ENCODE measurements around the gene MTO1. TPM values are rescaled to one million over a fixed set of nuclear protein-coding genes. Genes with fewer than 3 reads are reported as not detected.
A peak's percentile ranks its signal among the peaks of the same experiment; 100 is the strongest.

MTO1 gene
- total and polyA plus RNA-seq, 2 donors from 2014 or later = 14.9 to 32.8 TPM

DNA sequence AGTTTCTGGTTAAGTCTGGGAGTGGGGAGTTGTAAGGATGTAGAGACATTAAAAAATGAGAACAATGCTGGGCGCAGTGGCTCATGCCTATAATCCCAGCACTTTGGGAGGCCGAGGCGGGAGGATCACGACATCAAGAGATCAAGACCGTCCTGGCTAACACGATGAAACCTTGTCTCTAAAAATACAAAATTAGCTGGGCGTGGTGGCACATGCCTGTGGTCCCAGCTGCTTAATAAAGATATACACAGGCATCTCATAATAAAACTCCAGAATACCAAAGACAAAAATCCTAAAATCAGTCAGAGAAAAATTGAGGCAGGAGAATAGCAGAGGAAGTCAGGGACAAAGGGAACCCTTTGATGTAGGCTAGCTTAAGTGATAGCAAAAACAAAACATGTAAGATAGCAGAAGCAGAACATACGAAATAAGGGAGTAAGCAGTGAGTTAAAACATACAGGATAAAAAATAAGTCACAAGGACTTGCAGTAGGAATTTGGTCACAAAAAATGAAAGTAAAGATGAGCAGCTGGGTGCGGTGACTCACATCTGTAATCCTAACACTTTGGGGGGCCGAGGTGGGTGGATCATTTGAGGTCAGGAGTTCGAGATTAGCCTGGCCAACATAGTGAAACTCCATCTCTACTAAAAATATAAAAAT is 43.3 kb upstream of the MTO1 start:
- Histone ChIP-seq H3K9ac (ENCODE audit: low read length in 3 of 3) (no peak overlapping the region), H3K4me3 (ENCODE audit: low read length in 3 of 3) (no peak overlapping the region), H3K36me3 (ENCODE audit: control insufficient read depth in 2 of 3, insufficient read depth in 3 of 3, low read length in 3 of 3) (no peaks in the 10 kb centered on the region), H3K27me3 (ENCODE audit: control insufficient read depth, insufficient read depth, low read length) (no peaks in the 10 kb centered on the region), H3K9me3 (ENCODE audit: control insufficient read depth in 2 of 3, insufficient read depth in 1 of 3, low read length in 3 of 3) (no peaks in the 10 kb centered on the region), H3K27ac (ENCODE audit: low read depth in 2 of 2, low read length in 2 of 2) (no peak overlapping the region), H3K4me1 (ENCODE audit: control insufficient read depth in 2 of 3, insufficient read depth in 2 of 3, low read depth in 1 of 3, low read length in 3 of 3) (no peaks in the 10 kb centered on the region)
- FAIRE-seq = no peak
- TF ChIP-seq CTCF (IDR thresholded peaks at IDR 0.05; ENCODE audit: borderline replicate concordance, extremely low read depth, insufficient read depth) = no peak
- intact Hi-C loops (cut with DNase I) = no loop called here
- DNase-seq = no peak

DNA sequence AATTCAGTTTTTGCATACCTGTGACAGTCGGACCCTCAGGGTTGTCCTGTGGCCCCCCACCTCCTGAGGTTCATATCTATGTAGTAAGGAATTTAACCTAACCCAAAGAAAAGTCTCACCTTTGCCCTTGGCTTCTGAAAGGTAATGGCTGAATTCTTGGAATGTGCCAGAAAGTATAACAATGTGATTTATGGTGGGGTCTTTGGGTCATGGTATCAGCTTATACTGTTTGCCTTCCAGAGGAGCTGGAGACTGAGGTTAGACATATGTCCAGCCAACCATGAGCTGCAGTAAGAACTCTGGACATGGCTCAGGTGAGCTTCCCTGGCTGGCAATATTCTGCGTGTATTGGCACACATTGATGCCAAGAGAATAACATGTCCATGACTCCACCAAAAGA is 40.0 kb upstream of the MTO1 start:
- H3K9me3 ChIP-seq (ENCODE audit: control insufficient read depth in 2 of 3, insufficient read depth in 1 of 3, low read length in 3 of 3) = no peaks in the 10 kb centered on the region

DNA sequence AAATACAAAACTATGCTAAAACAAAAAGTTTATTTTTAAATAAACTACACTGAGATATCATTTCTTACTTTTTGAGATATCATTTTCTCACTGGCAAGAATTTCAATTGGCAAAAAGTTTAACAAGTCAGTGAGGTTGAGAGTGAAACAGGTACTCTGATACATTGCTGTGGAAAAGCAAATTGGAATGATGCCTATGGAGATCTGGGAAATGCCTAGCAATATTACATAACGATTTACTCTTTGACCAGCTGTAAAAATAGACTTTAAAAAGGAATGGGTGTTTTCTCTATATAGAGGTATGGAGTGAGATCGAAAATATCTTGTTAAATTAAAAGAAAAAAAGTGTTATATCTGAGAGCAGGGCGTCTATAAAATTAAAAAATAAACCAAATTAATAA is 26.3 kb upstream of the MTO1 start:
- Histone ChIP-seq H3K27me3 (ENCODE audit: control insufficient read depth, insufficient read depth, low read length) (no peaks in the 10 kb centered on the region), H3K27ac (ENCODE audit: low read depth in 2 of 2, low read length in 2 of 2) (no peak overlapping the region), H3K4me1 (ENCODE audit: control insufficient read depth in 2 of 3, insufficient read depth in 2 of 3, low read depth in 1 of 3, low read length in 3 of 3) (no peaks in the 10 kb centered on the region), H3K9me3 (ENCODE audit: control insufficient read depth in 2 of 3, insufficient read depth in 1 of 3, low read length in 3 of 3) (no peaks in the 10 kb centered on the region), H3K36me3 (ENCODE audit: control insufficient read depth in 2 of 3, insufficient read depth in 3 of 3, low read length in 3 of 3) (no peaks in the 10 kb centered on the region), H3K9ac (ENCODE audit: low read length in 3 of 3) (no peak overlapping the region), H3K4me3 (ENCODE audit: low read length in 3 of 3) (no peak overlapping the region)
- intact Hi-C loops (cut with DNase I) = no loop called here
- no peak for TF ChIP-seq CTCF (IDR thresholded peaks at IDR 0.05; ENCODE audit: borderline replicate concordance, extremely low read depth, insufficient read depth)
- no peak for FAIRE-seq
- no peak for DNase-seq

More for the DNA sequence above, 40.0 kb upstream of the MTO1 start:
- TF ChIP-seq CTCF (IDR thresholded peaks at IDR 0.05; ENCODE audit: borderline replicate concordance, extremely low read depth, insufficient read depth) = no peak
- intact Hi-C loops (cut with DNase I) = no loop called here
- no peak overlapping the region for H3K9ac ChIP-seq (ENCODE audit: low read length in 3 of 3)
- H3K36me3 ChIP-seq (ENCODE audit: control insufficient read depth in 2 of 3, insufficient read depth in 3 of 3, low read length in 3 of 3) = no peaks in the 10 kb centered on the region
- FAIRE-seq = no peak
- H3K4me3 ChIP-seq (ENCODE audit: low read length in 3 of 3) = no peak overlapping the region
- no peak overlapping the region for H3K27ac ChIP-seq (ENCODE audit: low read depth in 2 of 2, low read length in 2 of 2)
- peak in 1 of 5 donors; percentile 5 for DNase-seq
- H3K4me1 ChIP-seq (ENCODE audit: control insufficient read depth in 2 of 3, insufficient read depth in 2 of 3, low read depth in 1 of 3, low read length in 3 of 3) = no peaks in the 10 kb centered on the region
- no peaks in the 10 kb centered on the region for H3K27me3 ChIP-seq (ENCODE audit: control insufficient read depth, insufficient read depth, low read length)

DNA sequence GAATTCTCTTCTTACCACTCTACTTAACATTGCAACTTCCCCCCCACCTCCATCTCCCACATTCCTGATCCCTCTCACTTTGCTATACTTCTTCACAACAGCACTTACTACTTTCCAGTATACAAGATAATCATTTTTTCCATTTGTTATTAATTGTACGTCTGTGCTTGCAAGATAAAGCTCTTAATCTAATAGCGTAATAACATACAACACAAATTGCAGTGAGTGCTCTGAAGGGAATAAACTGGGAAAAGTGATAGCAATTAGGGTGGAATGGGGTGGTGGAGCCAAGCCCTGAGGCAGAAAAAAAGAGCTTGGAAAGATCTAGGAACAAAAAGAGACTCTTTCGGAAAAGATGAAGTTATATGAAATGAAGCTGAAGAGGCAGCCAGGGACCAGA is 18.0 kb upstream of the MTO1 start:
- no peak for DNase-seq
- no peak overlapping the region for H3K9ac ChIP-seq (ENCODE audit: low read length in 3 of 3)
- FAIRE-seq = no peak
- no peaks in the 10 kb centered on the region for H3K27me3 ChIP-seq (ENCODE audit: control insufficient read depth, insufficient read depth, low read length)
- H3K27ac ChIP-seq (ENCODE audit: low read depth in 2 of 2, low read length in 2 of 2) = no peak overlapping the region
- H3K36me3 ChIP-seq (ENCODE audit: control insufficient read depth in 2 of 3, insufficient read depth in 3 of 3, low read length in 3 of 3) = no peaks in the 10 kb centered on the region
- intact Hi-C loops (cut with DNase I) = no loop called here
- no peaks in the 10 kb centered on the region for H3K4me1 ChIP-seq (ENCODE audit: control insufficient read depth in 2 of 3, insufficient read depth in 2 of 3, low read depth in 1 of 3, low read length in 3 of 3)
- no peak for TF ChIP-seq CTCF (IDR thresholded peaks at IDR 0.05; ENCODE audit: borderline replicate concordance, extremely low read depth, insufficient read depth)
- H3K9me3 ChIP-seq (ENCODE audit: control insufficient read depth in 2 of 3, insufficient read depth in 1 of 3, low read length in 3 of 3) = no peaks in the 10 kb centered on the region
- H3K4me3 ChIP-seq (ENCODE audit: low read length in 3 of 3) = no peak overlapping the region
